Neuronal stem cell (in vitro differentiated cells): ENCODE data around the gene PEAR1.
A peak's percentile ranks its signal among the peaks of the same experiment; 100 is the strongest.

ENCODE experiments used
- DNase-seq: peaks from one replicate; pipeline ENCODE4 v3.0.0-alpha.2; 2013; ENCODE audit warnings: low spot score
- H2AFZ ChIP-seq: one replicate; pipeline ENCODE4 v1.6.1; 2013; ENCODE audit warnings: mild to moderate bottlenecking, low read length, inconsistent platforms
- H2AK5ac ChIP-seq: 2 replicates; pipeline ENCODE4 v1.6.1; 2013; ENCODE audit warnings: low read depth, mild to moderate bottlenecking, inconsistent platforms, low read length, moderate library complexity, mixed read lengths
- H2BK120ac ChIP-seq: 2 replicates; pipeline ENCODE4 v1.6.1; 2013; ENCODE audit warnings: low read depth, mild to moderate bottlenecking, inconsistent platforms, low read length, moderate library complexity, mixed read lengths
- H2BK12ac ChIP-seq: one replicate; pipeline ENCODE4 v1.6.1; 2013; ENCODE audit warnings: low read length, inconsistent platforms
- H2BK15ac ChIP-seq: 2 replicates; pipeline ENCODE4 v1.6.1; 2013; ENCODE audit warnings: mild to moderate bottlenecking, low read length, inconsistent platforms, mixed read lengths
- H2BK5ac ChIP-seq: one replicate; pipeline ENCODE4 v1.6.1; 2013; ENCODE audit warnings: inconsistent platforms, mild to moderate bottlenecking, low read length, moderate library complexity
- H3K14ac ChIP-seq: one replicate; pipeline ENCODE4 v1.6.1; 2013; ENCODE audit warnings: low read length, inconsistent platforms
- H3K18ac ChIP-seq: 2 replicates; pipeline ENCODE4 v1.6.1; 2013; ENCODE audit warnings: low read length, inconsistent platforms
- H3K23ac ChIP-seq: 2 replicates; pipeline ENCODE4 v1.6.1; 2013; ENCODE audit warnings: low read depth, mild to moderate bottlenecking, mixed read lengths, low read length, inconsistent platforms; ENCODE audit not compliant: poor library complexity
- H3K27ac ChIP-seq: replicated peaks from 3 replicates; pipeline ENCODE4 v1.5.1; 2013; ENCODE audit warnings: low read length, inconsistent platforms
- H3K27me3 ChIP-seq, 3 experiments: 2 replicates each; pipeline ENCODE4 v1.6.1; 2013; ENCODE audit warnings: low read length in 3 of 3, mild to moderate bottlenecking in 2 of 3, inconsistent platforms in 1 of 3, low read depth in 1 of 3, mixed read lengths in 1 of 3, moderate library complexity in 1 of 3; ENCODE audit not compliant: control insufficient read depth in 3 of 3, insufficient read depth in 3 of 3
- H3K36me3 ChIP-seq, 2 donors: replicated peaks in 1 of 2; 2 replicates each; pipeline ENCODE4 v1.6.1; 2013; ENCODE audit warnings: low read length in 2 of 2; ENCODE audit not compliant: control insufficient read depth in 2 of 2, insufficient read depth in 2 of 2
- H3K4ac ChIP-seq: 2 replicates; pipeline ENCODE4 v1.6.1; 2013; ENCODE audit warnings: inconsistent platforms, mild to moderate bottlenecking, low read length, moderate library complexity
- H3K4me1 ChIP-seq, 2 donors: 1 replicate in 1 of 2; 2 replicates in 1 of 2; pipeline ENCODE4 v1.6.1; 2013; ENCODE audit warnings: low read length in 2 of 2, low read depth in 1 of 2; ENCODE audit not compliant: control insufficient read depth in 2 of 2, insufficient read depth in 1 of 2
- H3K4me2 ChIP-seq: one replicate; pipeline ENCODE4 v1.6.1; 2013; ENCODE audit warnings: mild to moderate bottlenecking, low read length, inconsistent platforms; ENCODE audit not compliant: insufficient read depth, poor library complexity, severe bottlenecking
- H3K4me3 ChIP-seq, 2 donors: 2 replicates each; pipeline ENCODE4 v1.5.1; 2013; ENCODE audit warnings: low read length in 2 of 2, mild to moderate bottlenecking in 2 of 2, inconsistent platforms in 1 of 2, moderate library complexity in 1 of 2
- H3K79me1 ChIP-seq: one replicate; pipeline ENCODE4 v1.6.1; 2013; ENCODE audit warnings: low read depth, mild to moderate bottlenecking, inconsistent platforms, low read length, moderate library complexity
- H3K9ac ChIP-seq: one replicate; pipeline ENCODE4 v1.6.1; 2013; ENCODE audit warnings: mild to moderate bottlenecking, low read depth, low read length, inconsistent platforms; ENCODE audit not compliant: poor library complexity
- H3K9me3 ChIP-seq, 2 donors: replicated peaks in 1 of 2; 2 replicates each; pipeline versions ENCODE3 to v1.6.1; 2013; ENCODE audit warnings: low read length in 2 of 2, mild to moderate bottlenecking in 2 of 2, inconsistent platforms in 1 of 2, low read depth in 1 of 2, mixed read lengths in 1 of 2, moderate library complexity in 1 of 2; ENCODE audit not compliant: control insufficient read depth in 2 of 2, insufficient read depth in 1 of 2
- H4K8ac ChIP-seq: one replicate; pipeline ENCODE4 v1.6.1; 2013; ENCODE audit warnings: low read depth, mild to moderate bottlenecking, inconsistent platforms, low read length, moderate library complexity
- H4K91ac ChIP-seq: one replicate; pipeline ENCODE4 v1.6.1; 2013; ENCODE audit warnings: low read length, low read depth, mild to moderate bottlenecking, inconsistent platforms; ENCODE audit not compliant: poor library complexity
- WGBS, 2 donors: extraction: QIAGEN DNeasy Blood & Tissue Kit; methylation state at CpG; one replicate each; pipeline ENCODE4 v1.1.7; 2013; ENCODE audit warnings: missing lambda C conversion rate in 2 of 2, mixed read lengths in 1 of 2; ENCODE audit not compliant: insufficient read length in 2 of 2, insufficient replicate concordance in 1 of 2; ENCODE audit errors: extremely low coverage in 2 of 2; 5-methylcytosine and 5-hydroxymethylcytosine counted together

Gene PEAR1

GRCh38 chr1:156905176-156905575 is 11.7 kb downstream of the PEAR1 start:
- peak overlapping the region; percentile 71 for H3K14ac ChIP-seq
- H3K27me3 ChIP-seq, result peaks cover 0 to 14% (median 0%) of the 10 kb centered on the region in 3 experiments
- H3K9me3 ChIP-seq, result peaks cover 0 to 3% of the 10 kb centered on the region in 2 donors
- no peak overlapping the region for H3K18ac ChIP-seq
- peak overlapping the region; percentile 41 for H2BK12ac ChIP-seq
- no CpG with 5 or more reads among the region's 16 CpGs for whole genome bisulfite sequencing, 2 donors
- H4K8ac ChIP-seq, result peak overlapping the region; percentile 43
- H3K36me3 ChIP-seq, result no peaks in the 10 kb centered on the region
- peaks cover 0 to 5% of the 10 kb centered on the region in 2 donors for H3K4me1 ChIP-seq
- H3K4me2 ChIP-seq, result no peak overlapping the region
- no peak for DNase-seq
- H3K9ac ChIP-seq, result no peak overlapping the region
- H3K23ac ChIP-seq, result no peak overlapping the region
- H3K79me1 ChIP-seq, result no peaks in the 10 kb centered on the region
- no peak overlapping the region for H2AFZ ChIP-seq
- peak overlapping the region; percentile 37 for H3K4ac ChIP-seq
- no peak overlapping the region for H2BK5ac ChIP-seq
- no peak overlapping the region for H3K4me3 ChIP-seq
- H4K91ac ChIP-seq, result peak overlapping the region; percentile 53
- no peak overlapping the region for H3K27ac ChIP-seq
- H2AK5ac ChIP-seq, result peak overlapping the region; percentile 56
- H2BK15ac ChIP-seq, result peak overlapping the region; percentile 58
- H2BK120ac ChIP-seq, result no peak overlapping the region

GRCh38 chr1:156905651-156906050 is 12.1 kb downstream of the PEAR1 start:
- no peak overlapping the region for H3K23ac ChIP-seq
- no peaks in the 10 kb centered on the region for H3K79me1 ChIP-seq
- no peak overlapping the region for H2AFZ ChIP-seq
- H3K18ac ChIP-seq, result peak overlapping the region; percentile 8
- H3K9ac ChIP-seq, result no peak overlapping the region
- H2BK12ac ChIP-seq, result no peak overlapping the region
- peak overlapping the region; percentile 71 for H3K14ac ChIP-seq
- no peak overlapping the region for H3K4me3 ChIP-seq
- H4K91ac ChIP-seq, result no peak overlapping the region
- H3K36me3 ChIP-seq, result no peaks in the 10 kb centered on the region
- no peak for DNase-seq
- H3K27ac ChIP-seq, result no peak overlapping the region
- H3K9me3 ChIP-seq, result peaks cover 0 to 3% of the 10 kb centered on the region in 2 donors
- no peak overlapping the region for H3K4ac ChIP-seq
- peak overlapping the region; percentile 63 for H2AK5ac ChIP-seq
- no CpG with 5 or more reads among the region's 4 CpGs for WGBS, 2 donors
- no peak overlapping the region for H2BK5ac ChIP-seq
- H3K4me1 ChIP-seq, result peaks cover 0 to 8% of the 10 kb centered on the region in 2 donors
- H2BK120ac ChIP-seq, result no peak overlapping the region
- peaks cover 0 to 14% (median 2%) of the 10 kb centered on the region in 3 experiments for H3K27me3 ChIP-seq
- no peak overlapping the region for H3K4me2 ChIP-seq
- no peak overlapping the region for H4K8ac ChIP-seq
- no peak overlapping the region for H2BK15ac ChIP-seq

GRCh38 chr1:156906206-156906906 is 12.8 kb downstream of the PEAR1 start:
- no peaks in the 10 kb centered on the region for H3K36me3 ChIP-seq
- no peak overlapping the region for H3K27ac ChIP-seq
- peak overlapping the region; percentile 44 for H3K9ac ChIP-seq
- H2AFZ ChIP-seq, result no peak overlapping the region
- peak overlapping the region; percentile 11 for H2BK5ac ChIP-seq
- H4K91ac ChIP-seq, result no peak overlapping the region
- DNase-seq, result no peak
- no peak overlapping the region for H2BK120ac ChIP-seq
- H3K9me3 ChIP-seq, result peaks cover 0 to 3% of the 10 kb centered on the region in 2 donors
- H3K79me1 ChIP-seq, result no peaks in the 10 kb centered on the region
- peak overlapping the region; percentile 67 for H3K23ac ChIP-seq
- no peak overlapping the region for H3K4me2 ChIP-seq
- WGBS, 2 donors, result no CpG with 5 or more reads among the region's 16 CpGs
- H2BK12ac ChIP-seq, result no peak overlapping the region
- H3K4ac ChIP-seq, result no peak overlapping the region
- H2AK5ac ChIP-seq, result peak overlapping the region; percentile 63
- peak overlapping the region; percentile 6 for H4K8ac ChIP-seq
- peaks cover 0 to 10% (median 2%) of the 10 kb centered on the region in 3 experiments for H3K27me3 ChIP-seq
- H3K4me3 ChIP-seq, result no peak overlapping the region
- peak overlapping the region; percentile 49 for H2BK15ac ChIP-seq
- no peak overlapping the region for H3K14ac ChIP-seq
- peaks cover 0 to 8% of the 10 kb centered on the region in 2 donors for H3K4me1 ChIP-seq
- H3K18ac ChIP-seq, result peak overlapping the region; percentile 77

GRCh38 chr1:156908541-156908940 is 15.0 kb downstream of the PEAR1 start:
- H4K8ac ChIP-seq, result peak overlapping the region; percentile 86
- H3K18ac ChIP-seq, result peak overlapping the region; percentile 28
- peak overlapping the region; percentile 60 for H3K9ac ChIP-seq
- H3K4ac ChIP-seq, result peak overlapping the region; percentile 53
- peak overlapping the region; percentile 81 for H2AK5ac ChIP-seq
- H3K4me3 ChIP-seq, result peak overlapping the region in 1 of 2 donors; percentile 28
- no peak overlapping the region for H3K23ac ChIP-seq
- peaks cover 3% of the 10 kb centered on the region for H3K79me1 ChIP-seq
- no peak overlapping the region for H2AFZ ChIP-seq
- no peak overlapping the region for H3K27ac ChIP-seq
- peak overlapping the region; percentile 67 for H2BK15ac ChIP-seq
- H3K4me1 ChIP-seq, result peaks cover 3 to 5% of the 10 kb centered on the region in 2 donors
- no peak overlapping the region for H3K4me2 ChIP-seq
- H3K14ac ChIP-seq, result no peak overlapping the region
- no peaks in the 10 kb centered on the region for H3K36me3 ChIP-seq
- no peak overlapping the region for H2BK12ac ChIP-seq
- H4K91ac ChIP-seq, result no peak overlapping the region
- no peak overlapping the region for H2BK5ac ChIP-seq
- WGBS, 2 donors, result no CpG with 5 or more reads among the region's 29 CpGs
- H3K9me3 ChIP-seq, result peaks cover 0 to 3% of the 10 kb centered on the region in 2 donors
- DNase-seq, result no peak
- peaks cover 0 to 6% (median 4%) of the 10 kb centered on the region in 3 experiments for H3K27me3 ChIP-seq
- H2BK120ac ChIP-seq, result no peak overlapping the region
